ENCODE data around the gene B3GAT1. TPM values are rescaled to one million over a fixed set of nuclear protein-coding genes. Genes with fewer than 3 reads are reported as not detected.

Gene B3GAT1
- total and polyA plus RNA-seq, 2 experiments from 2014 or later = 4.8 to 28.3 TPM

- no peak overlapping the region for H3K4me3 ChIP-seq
- Mint-ChIP-seq H3K4me3 (no peak overlapping the region), H3K27ac (no peak overlapping the region), H3K36me3 (ENCODE audit: low read depth) (no peaks in the 10 kb centered on the region), H3K9me3 (no peaks in the 10 kb centered on the region), H3K27me3 (ENCODE audit: insufficient read depth, low read depth, poor library complexity) (peaks cover 6% of the 10 kb centered on the region), H3K4me1 (peaks cover 25% of the 10 kb centered on the region)
- TF ChIP-seq ZNF331 (CRISPR knock-in tag; IDR thresholded peaks at IDR 0.05; ENCODE audit: low read depth) = no peak
- TF ChIP-seq REST (IDR thresholded peaks at IDR 0.05; ENCODE audit: unreplicated experiment) = no peak
- DNase-seq (ENCODE audit: low spot score) (no peak), ATAC-seq (no peak)
- peaks cover 16% of the 10 kb centered on the region for H3K4me1 ChIP-seq (ENCODE audit: insufficient read depth)
- no peaks in the 10 kb centered on the region for H3K36me3 ChIP-seq (ENCODE audit: insufficient read depth)
- no peaks in the 10 kb centered on the region for H3K27me3 ChIP-seq (ENCODE audit: insufficient read depth)
- no peaks in the 10 kb centered on the region for H3F3A ChIP-seq (replicated peaks; ENCODE audit: low read depth)
- 0 out of 2 replicates have a peak, but pooled peaks cover 3% of the 10 kb centered on the region for H3K9me2 ChIP-seq (ENCODE audit: insufficient read depth)
- no peak overlapping the region for H3K4me2 ChIP-seq
- no peak overlapping the region for H3K27ac ChIP-seq (ENCODE audit: low read depth)
- H3K79me2 ChIP-seq (replicated peaks; ENCODE audit: insufficient read depth) = no peaks in the 10 kb centered on the region
- no peaks in the 10 kb centered on the region for H4K20me1 ChIP-seq (replicated peaks; ENCODE audit: insufficient read depth)
- no peak overlapping the region for H2AFZ ChIP-seq
Observed at GRCh38 chr11:134346976-134347350, 65.1 kb downstream of the B3GAT1 start.

- H3K4me3 Mint-ChIP-seq = no peak overlapping the region
- TF ChIP-seq EZH2phosphoT487 (IDR thresholded peaks at IDR 0.05; ENCODE audit: unreplicated experiment) = no peak
- no peak for TF ChIP-seq CTCF (conservative IDR thresholded peaks at IDR 0.05; ENCODE audit: low read depth in 2 of 2)
- TF ChIP-seq JUNB (IDR thresholded peaks at IDR 0.05; ENCODE audit: unreplicated experiment) = no peak
- no peak for TF ChIP-seq CREB1 (CRISPR knock-in tag; IDR thresholded peaks at IDR 0.05; ENCODE audit: low read depth)
- no peak for TF ChIP-seq ETS1 (IDR thresholded peaks at IDR 0.05)
- no peak for TF ChIP-seq EZH2 (IDR thresholded peaks at IDR 0.05; ENCODE audit: low read depth, unreplicated experiment)
- TF ChIP-seq ZNF114 (CRISPR knock-in tag; IDR thresholded peaks at IDR 0.05) = no peak
- TF ChIP-seq POLR2AphosphoS5 (IDR thresholded peaks at IDR 0.05; ENCODE audit: low read depth) = no peak
Observed at GRCh38 chr11:134346101-134346975, 65.7 kb downstream of the B3GAT1 start.

More at GRCh38 chr11:134346101-134346975, 65.7 kb downstream of the B3GAT1 start:
- Histone ChIP-seq H4K20me1 (replicated peaks; ENCODE audit: insufficient read depth) (no peaks in the 10 kb centered on the region), H2AFZ (no peak overlapping the region), H3K4me2 (no peak overlapping the region), H3F3A (replicated peaks; ENCODE audit: low read depth) (no peaks in the 10 kb centered on the region), H3K4me3 (no peak overlapping the region), H3K27me3 (ENCODE audit: insufficient read depth) (no peaks in the 10 kb centered on the region), H3K9me2 (ENCODE audit: insufficient read depth) (0 out of 2 replicates have a peak, but pooled peaks cover 3% of the 10 kb centered on the region), H3K79me2 (replicated peaks; ENCODE audit: insufficient read depth) (no peaks in the 10 kb centered on the region), H3K27ac (ENCODE audit: low read depth) (no peak overlapping the region), H3K4me1 (ENCODE audit: insufficient read depth) (peaks cover 16% of the 10 kb centered on the region), H3K36me3 (ENCODE audit: insufficient read depth) (no peaks in the 10 kb centered on the region)
- ATAC-seq (no peak), DNase-seq (ENCODE audit: low spot score) (no peak)
- H3K9me3 Mint-ChIP-seq = no peaks in the 10 kb centered on the region
- H3K36me3 Mint-ChIP-seq (ENCODE audit: low read depth) = no peaks in the 10 kb centered on the region
- H3K27me3 Mint-ChIP-seq (ENCODE audit: insufficient read depth, low read depth, poor library complexity) = peaks cover 7% of the 10 kb centered on the region
- peaks cover 25% of the 10 kb centered on the region for H3K4me1 Mint-ChIP-seq
- H3K27ac Mint-ChIP-seq = no peak overlapping the region
